Ramos (cell line): Measurements from ENCODE around the gene MTCL1.
"Not testable (repeated sequence)": the region's sequence is repeated elsewhere in the genome, so short reads cannot be mapped to it uniquely, and the experiment has no call there.

Source experiments
- in situ Hi-C: fragments of 300-500 bp; cut with MboI; formaldehyde crosslinking; loops from one replicate; pipeline ENCODE4 v1.14.3; 2022; ENCODE audit warnings: low sequenced_read_pairs; ENCODE audit not compliant: unreplicated experiment

Gene MTCL1

DNA sequence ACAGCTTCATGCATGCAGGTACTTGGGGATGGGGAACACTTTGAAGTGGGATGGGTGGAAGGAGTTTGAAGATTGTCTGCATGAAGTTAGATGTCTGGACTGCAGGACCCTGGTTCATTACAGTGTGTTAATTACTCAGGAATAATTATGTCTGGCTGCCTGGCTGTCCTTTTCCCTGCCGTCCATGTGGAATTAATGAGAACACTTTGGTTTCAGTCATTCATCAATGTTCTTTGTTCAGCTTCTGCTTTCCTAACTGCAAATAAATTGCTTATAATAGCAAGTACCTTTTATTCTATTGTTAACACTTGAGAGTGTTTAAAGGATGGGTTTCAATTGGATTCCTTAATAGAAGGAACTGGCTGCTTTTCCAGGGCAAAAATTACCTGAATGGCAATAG, 35.8 kb downstream of the MTCL1 start:
- in situ Hi-C loops, result no loop called here

GRCh38 chr18:8741532-8741931, 36.2 kb downstream of the MTCL1 start:
- in situ Hi-C loops, result no loop called here

- in situ Hi-C loops, result no loop called here
Measured at GRCh38 chr18:8742387-8743361, 37.3 kb downstream of the MTCL1 start.

DNA sequence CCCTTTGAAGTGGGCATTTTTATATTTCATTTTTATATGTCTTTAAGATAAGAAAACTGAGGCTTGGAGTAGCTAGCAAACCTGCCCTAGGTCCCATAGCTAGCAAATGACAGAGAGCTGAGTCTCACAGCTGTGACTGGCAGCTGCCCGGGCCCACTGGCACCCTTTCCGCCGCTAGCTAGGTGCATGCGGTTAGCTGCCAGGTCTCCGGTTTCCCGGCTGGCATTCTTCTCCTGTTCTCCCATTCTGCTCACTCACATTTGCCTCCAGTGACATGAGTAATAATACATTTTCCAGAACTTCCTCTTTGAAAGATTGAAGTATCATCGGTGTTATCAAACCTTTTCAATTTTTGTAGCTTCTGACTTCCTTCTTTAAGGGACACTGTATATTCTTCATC, 38.7 kb downstream of the MTCL1 start:
- in situ Hi-C loops, result no loop called here

DNA sequence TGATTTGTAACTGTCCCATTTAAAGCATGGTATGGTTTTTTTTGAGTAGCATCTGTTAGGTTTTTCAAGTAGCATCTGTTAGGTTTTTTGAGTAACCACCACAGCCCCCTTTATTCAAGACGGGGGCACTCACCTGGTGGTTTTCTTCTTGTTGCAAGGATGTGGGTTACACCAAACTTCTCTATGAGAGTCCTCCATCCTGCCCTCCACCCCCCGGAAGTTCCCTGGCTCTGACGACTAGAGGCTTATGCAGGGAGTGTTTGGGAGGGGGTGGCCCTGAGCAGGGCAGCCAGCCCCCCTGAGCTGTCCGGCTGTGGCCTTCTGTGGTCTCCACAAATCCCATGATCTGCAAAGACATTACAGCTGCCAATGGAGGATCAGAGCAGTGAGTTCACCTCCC, 39.3 kb downstream of the MTCL1 start:
- in situ Hi-C loops, result no loop called here

DNA sequence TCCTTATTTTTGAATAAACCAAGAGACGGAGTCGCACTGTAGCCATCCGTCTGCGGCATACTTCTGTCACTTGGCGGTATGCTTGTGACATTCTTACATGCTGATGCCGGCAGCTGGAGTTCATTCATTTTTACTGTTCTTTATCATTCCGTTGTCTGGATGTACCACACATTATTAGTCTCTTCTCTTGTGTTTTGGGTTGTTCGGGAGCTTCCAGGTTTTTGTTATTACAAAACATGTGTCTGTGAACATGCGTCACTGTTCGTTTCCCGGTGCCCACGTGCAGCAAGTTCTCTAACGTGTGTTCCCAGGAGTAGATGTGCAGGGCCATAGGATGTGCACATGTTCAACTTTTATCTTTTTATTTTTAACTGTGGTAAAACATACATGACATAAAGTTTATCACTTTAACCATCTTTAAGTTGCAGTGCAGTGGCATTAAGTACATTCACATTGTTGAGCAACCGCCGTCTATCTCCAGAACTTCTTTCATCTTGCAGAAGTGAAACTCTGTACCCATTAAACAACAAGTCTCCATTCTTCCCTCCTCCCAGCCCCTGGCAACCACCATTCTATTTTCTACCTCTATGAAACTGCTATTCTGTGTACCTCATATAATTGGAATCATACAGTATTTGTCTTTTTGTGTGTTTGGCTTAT, 40.1 kb downstream of the MTCL1 start:
- in situ Hi-C loops, result no loop called here

GRCh38 chr18:8747440-8747937, 42.1 kb downstream of the MTCL1 start:
- in situ Hi-C loops, result no loop called here

GRCh38 chr18:8749492-8749891, 44.1 kb downstream of the MTCL1 start:
- in situ Hi-C loops, result no loop called here

DNA sequence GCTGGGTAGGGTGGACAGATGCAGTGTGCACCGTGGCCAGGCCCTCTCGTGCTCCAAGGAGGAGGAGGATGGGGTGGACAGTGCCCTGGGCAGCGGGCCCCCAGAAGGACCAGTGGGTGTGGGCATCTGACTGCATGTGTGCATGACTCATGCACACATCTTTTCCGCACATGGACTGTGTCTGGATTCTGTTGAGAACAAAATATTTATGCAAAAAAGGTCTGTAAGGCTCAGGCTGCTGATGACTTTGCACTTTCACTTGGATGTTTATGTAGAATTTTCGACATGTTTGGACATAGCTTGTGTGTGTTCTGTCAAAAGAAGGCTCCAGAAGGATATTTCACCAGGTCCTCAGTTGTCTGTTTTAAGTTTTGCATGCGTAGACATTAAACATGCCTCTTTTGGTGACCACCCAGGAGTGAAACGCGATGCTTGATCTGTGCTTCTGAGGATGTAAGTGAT, 45.6 kb downstream of the MTCL1 start:
- in situ Hi-C loops, result no loop called here

GRCh38 chr18:8751692-8752091, 46.3 kb downstream of the MTCL1 start:
- in situ Hi-C loops, result no loop called here

DNA sequence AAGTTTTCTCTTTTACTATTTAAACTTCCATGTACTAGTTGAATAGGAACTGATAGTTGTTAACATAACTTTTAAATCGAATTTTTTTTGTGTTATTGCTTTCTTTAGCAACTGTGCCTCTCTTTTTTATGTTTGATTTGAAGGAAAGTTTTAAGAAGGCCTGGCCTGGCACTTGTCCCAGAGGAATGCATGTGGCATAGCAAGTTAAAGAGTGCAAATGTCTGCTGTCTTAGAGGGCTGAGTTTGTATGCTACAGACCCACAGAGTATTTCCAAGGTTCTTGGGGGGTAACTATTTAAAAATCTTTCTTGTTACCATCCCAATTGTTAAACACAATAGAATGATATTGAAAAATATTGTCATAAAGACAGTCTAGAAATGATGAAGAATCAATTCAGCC, 47.0 kb downstream of the MTCL1 start:
- in situ Hi-C loops, result no loop called here

- in situ Hi-C loops, result no loop called here
Measured at GRCh38 chr18:8754995-8755960, 49.9 kb downstream of the MTCL1 start.

GRCh38 chr18:8756571-8756970, 51.2 kb downstream of the MTCL1 start:
- in situ Hi-C loops, result no loop called here

DNA sequence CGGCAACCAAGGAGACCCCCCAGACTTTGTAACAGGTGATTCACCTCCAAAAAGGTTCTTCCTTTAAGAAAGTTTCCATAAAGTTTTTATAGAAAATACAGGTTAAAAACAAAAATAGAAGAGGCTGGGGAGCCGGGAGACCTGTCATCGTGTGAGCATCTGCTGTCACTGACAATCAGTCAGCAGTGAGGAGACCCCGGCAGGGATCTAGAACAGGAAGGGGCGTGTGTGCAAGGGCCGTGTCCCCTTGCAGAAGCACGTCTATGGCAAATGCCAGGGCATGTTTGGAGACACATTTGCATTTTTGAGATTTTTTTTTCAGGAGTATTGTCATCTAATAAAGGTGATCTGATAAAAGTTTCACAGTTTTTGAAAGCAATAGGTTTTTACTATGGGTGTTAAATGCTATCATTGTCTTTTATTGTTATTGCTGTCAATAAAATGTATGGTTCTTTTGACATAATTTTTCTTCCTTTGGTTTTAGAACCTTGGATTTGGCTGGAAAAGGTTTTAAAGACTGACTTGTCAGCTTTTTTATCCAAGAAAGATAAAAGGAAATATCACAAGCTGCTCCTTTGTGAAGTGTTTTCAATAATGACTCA, 52.1 kb downstream of the MTCL1 start:
- in situ Hi-C loops, result no loop called here

DNA sequence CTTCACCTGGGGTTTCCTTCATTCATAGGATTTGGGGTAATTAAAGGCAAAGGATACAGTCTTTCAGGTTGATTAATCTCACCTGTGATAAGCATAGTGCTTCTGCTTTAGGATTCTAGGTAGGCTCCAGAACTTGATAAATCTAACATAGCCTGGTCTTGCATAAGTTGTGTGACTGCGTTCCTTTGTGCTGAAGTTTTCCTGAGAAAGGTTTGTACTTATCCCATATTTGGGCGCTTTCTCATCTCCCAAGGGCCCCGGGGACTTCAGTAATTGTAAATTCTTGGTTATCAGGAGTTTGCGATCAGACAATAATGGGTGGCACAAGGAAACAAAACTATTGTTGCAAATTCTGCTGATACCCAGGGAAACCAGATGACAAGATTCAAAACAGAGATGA, 53.1 kb downstream of the MTCL1 start:
- in situ Hi-C loops, result no loop called here

- in situ Hi-C loops, result no loop called here
Measured at GRCh38 chr18:8760984-8761383, 55.6 kb downstream of the MTCL1 start.

- in situ Hi-C loops, result not testable (repeated sequence)
Measured at GRCh38 chr18:8761535-8761934, 56.2 kb downstream of the MTCL1 start.

GRCh38 chr18:8762968-8763367, 57.6 kb downstream of the MTCL1 start:
- in situ Hi-C loops, result no loop called here

DNA sequence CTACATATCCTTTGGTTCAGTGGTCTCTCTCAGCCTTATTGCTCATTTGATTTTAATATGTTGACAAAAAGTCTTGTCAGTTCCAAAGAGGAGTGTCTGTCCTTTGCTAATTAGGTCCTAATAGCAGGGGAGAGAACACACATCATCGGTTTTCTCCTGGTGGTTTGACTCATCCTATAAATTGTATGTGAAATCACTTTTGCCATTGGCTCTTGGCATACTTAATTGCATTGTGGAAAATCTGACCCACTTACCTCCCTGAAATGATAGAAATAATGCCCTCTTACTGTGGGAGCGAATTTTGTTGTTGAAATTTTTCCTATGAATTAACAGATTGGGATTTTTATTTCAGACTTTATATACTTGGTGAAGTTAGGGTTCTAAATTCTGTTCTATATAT, 58.3 kb downstream of the MTCL1 start:
- in situ Hi-C loops, result no loop called here
